Fibroblast of skin of right quadriceps (primary cell): ENCODE data around the gene PPARA.

ENCODE experiments used
- DNase-seq: peaks from one replicate; pipeline ENCODE4 v3.0.0-alpha.2; 2013

PPARA gene

DNA sequence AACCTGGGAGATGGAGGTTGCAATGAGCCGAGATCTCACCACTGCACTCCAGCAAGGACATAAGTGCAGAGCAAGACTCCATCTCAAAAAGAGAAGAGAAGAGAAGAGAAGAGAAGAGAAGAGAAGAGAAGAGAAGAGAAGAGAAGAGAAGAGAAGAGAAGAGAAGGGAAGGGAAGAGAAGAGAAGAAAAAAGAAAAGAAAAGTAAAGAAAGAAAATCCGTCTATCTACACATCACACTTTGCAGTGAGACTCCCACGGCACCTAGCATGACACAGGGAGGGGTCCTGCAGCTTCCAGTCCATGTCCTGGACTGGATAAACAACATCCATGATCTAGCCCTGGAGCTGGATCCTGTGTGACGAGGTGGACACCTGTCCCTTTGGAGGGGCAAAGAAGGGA, 4.0 kb upstream of the PPARA start:
- no peak for DNase-seq

GRCh38 chr22:46147061-46147460, 3.3 kb upstream of the PPARA start:
- DNase-seq: no peak

DNA sequence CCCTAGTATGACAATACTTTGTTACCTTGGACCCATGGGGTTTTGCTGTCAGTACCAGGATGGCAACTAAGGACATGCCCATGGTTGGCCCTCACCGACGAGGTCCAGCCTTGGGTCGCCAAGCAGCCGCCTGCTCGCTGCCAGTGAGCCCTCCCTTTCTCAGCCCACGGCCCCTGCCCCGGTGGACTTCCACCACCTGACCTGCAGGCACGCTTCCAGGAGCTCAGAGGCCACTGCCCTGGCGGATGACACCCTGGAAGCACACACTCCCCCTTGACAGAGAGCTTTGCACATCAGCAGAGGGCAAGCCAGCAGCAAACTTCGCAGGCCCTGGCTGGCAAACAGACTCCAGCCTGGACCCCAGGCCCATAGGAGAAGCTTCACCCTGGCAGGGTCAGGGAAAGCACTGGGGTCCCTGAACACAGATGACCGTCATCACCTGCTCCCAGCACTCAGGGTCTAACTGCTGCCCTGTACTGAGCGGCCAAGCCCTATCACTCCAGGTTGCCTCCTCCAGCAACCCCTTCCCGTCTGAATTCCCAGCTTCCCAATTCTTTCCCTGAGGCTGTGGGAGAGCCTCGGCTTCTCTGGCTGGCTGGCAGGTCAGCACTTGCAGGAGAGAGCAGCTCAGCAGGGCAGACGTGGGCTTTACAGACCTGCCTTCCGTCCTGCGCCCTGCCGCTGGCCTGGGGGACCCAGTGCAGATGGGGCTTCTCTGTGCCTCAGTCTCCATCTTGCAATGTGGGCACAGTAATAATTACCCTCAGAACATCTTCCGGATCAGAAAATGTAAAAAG, 2.7 kb upstream of the PPARA start:
- no peak for DNase-seq

GRCh38 chr22:46148336-46148735, 2.0 kb upstream of the PPARA start:
- DNase-seq: no peak

GRCh38 chr22:46148816-46149511, 1.4 kb upstream of the PPARA start:
- no peak for DNase-seq

GRCh38 chr22:46149512-46150033, 753 bp upstream of the PPARA start:
- no peak for DNase-seq

DNA sequence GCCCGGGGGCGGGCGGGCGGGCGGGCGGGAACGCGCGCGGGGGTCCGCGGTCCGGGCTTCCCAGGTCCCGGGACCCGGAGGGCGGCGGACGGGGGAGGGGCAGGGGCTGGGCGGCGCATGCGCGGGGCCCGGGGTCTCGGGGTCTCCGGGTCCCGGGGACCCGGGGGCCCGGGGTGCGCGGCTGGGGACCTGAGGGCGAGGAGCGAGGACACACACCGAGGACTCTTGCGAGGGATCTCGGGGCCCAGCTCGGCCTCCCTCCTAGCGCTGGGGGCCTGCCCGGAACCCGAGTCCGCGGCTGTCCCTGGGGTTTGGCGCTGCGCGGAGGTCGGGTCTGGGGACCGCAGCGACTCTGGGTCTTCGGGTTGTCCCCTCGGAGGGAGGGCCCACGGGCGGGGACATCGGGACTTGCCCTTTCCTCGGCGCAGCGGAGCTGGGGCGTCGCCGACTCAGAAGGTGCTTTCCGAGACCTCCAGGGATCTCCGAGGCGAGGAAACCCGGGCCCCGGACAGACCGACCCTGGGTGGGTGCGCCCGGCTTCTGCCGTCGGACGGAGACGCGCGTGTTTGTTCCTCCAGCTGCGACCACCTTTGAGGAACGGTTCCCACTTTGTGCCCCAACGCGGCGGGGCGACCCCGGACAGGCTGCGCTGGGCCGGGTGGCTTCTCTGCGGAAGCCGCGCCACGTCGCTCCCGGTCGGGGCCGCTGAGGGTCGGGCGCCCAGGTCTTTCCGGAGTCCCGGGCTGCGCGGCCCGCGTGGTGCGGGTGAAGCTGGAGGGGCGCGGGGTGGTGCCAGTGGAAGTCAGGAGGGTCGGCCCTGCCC, 540 bp downstream of the PPARA start:
- no peak for DNase-seq

- no peak for DNase-seq
Measured at GRCh38 chr22:46153930-46154329, 3.6 kb downstream of the PPARA start.

GRCh38 chr22:46156031-46156430, 5.7 kb downstream of the PPARA start:
- no peak for DNase-seq

DNA sequence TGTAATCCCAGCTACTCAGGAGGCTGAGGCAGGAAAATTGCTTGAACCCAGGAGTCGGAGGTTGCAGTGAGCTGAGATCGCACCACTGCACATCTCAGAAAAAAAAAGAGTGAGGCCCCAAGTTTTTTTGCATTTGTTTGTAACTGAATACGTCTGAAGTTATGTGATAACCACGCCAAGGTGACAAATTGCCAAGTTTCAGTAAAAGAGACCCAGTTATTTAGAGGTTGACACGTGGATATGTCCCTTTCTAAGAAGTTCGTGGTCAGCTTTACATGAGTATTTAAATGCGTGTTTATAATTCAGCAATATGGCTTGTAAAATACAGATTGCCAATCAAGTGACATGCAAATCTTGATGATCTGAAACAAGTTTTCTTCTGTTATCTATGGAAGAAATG, 8.0 kb downstream of the PPARA start:
- DNase-seq: no peak

GRCh38 chr22:46159212-46159611, 8.9 kb downstream of the PPARA start:
- DNase-seq: no peak

GRCh38 chr22:46159777-46160176, 9.5 kb downstream of the PPARA start:
- DNase-seq: no peak

- DNase-seq: no peak
Measured at GRCh38 chr22:46162285-46162684, 12.0 kb downstream of the PPARA start.

- no peak for DNase-seq
Measured at GRCh38 chr22:46162771-46163556, 12.6 kb downstream of the PPARA start.

DNA sequence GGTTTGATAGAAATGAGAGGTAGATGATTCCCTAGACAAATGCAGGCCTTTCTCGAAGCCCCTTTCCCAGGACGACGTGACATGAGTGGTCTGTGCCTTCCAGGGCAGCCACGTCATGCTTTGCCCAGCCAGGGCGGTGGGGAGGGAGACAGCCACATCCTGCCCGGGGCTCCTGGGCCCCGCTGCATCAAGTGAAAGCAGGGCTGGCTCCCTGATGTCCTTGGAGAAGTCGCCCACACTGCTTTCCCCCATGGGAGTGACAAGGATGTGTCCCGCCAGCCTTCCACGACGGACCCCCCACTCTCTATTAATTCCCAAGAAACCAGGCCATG, 13.2 kb downstream of the PPARA start:
- no peak for DNase-seq

- no peak for DNase-seq
Measured at GRCh38 chr22:46165977-46166376, 15.7 kb downstream of the PPARA start.

GRCh38 chr22:46169628-46170027, 19.3 kb downstream of the PPARA start:
- DNase-seq: no peak

DNA sequence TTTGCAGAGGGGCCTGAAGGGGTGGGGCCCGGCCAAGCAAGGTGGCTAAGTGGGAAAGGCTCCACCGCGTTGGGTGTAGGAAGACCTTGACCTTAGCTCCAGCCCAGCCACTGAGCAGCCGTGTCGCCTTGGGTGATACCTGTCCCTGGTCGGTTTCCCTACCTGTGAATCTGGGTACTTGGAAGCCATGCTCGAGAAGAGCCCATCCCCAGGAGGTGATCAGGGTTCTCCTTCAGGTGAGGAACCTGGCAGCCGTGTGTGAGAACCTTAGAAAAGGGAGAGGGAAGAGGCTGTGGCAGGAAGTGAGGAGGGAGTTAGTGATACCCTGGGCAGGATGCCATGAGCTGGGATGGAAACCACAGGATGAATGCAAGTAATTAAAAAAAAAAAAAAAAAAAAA, 21.6 kb downstream of the PPARA start:
- DNase-seq: peak; percentile 84

GRCh38 chr22:46172522-46173110, 22.3 kb downstream of the PPARA start:
- DNase-seq: no peak

GRCh38 chr22:46173152-46173551, 22.8 kb downstream of the PPARA start:
- DNase-seq: no peak

GRCh38 chr22:46175631-46176030, 25.3 kb downstream of the PPARA start:
- DNase-seq: peak; percentile 83

GRCh38 chr22:46176508-46177003, 26.2 kb downstream of the PPARA start:
- DNase-seq: no peak
